Measurements from ENCODE around the gene TCOF1. TPM values are rescaled to one million over a fixed set of nuclear protein-coding genes. Genes with fewer than 3 reads are reported as not detected.

The TCOF1 gene
- total and polyA plus RNA-seq, 2 donors (not counting 1 experiment from before 2014, with no cell fraction given), result 30.9 to 62.4 TPM

DNA sequence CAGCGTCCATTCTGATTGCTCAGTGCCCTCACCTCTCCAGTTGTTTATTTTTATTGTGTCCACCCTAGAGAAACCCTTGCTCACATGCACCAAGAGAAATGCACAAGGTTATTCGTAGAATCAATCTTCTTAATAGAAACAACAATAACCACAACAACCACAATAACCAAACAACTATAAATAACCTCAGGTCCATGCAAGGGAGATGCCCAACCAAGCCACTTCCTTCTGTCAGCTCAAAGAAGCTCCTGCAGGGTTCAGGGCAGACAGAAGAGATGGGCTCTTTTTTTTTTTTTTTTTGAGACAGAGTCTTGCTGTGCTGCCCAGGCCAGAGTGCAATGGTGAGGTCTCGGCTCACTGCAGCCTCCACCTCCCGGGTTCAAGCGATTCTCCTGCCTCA is 14.9 kb upstream of the TCOF1 start:
- no peak overlapping the region for H2AFZ ChIP-seq (ENCODE audit: insufficient read depth, low read depth, low read length, poor library complexity, severe bottlenecking)
- H3K79me2 ChIP-seq (ENCODE audit: control insufficient read depth, insufficient read depth, low read length), result no peaks in the 10 kb centered on the region
- no peaks in the 10 kb centered on the region for H3K4me1 ChIP-seq (ENCODE audit: control insufficient read depth in 2 of 2, insufficient read depth in 2 of 2, low read length in 2 of 2)
- peaks cover 0 to 3% (median 0%) of the 10 kb centered on the region in 3 donors for H3K9me3 ChIP-seq (ENCODE audit: control extremely low read depth in 1 of 3, control insufficient read depth in 2 of 3, insufficient read depth in 1 of 3, low read length in 2 of 3)
- H3K4me2 ChIP-seq (replicated peaks; ENCODE audit: low read depth, low read length, poor library complexity, severe bottlenecking), result no peak overlapping the region
- Mint-ChIP-seq H3K27ac (no peak overlapping the region), H3K4me1 (no peaks in the 10 kb centered on the region), H3K27me3 (no peaks in the 10 kb centered on the region), H3K9me3 (ENCODE audit: insufficient read depth) (no peaks in the 10 kb centered on the region), H3K4me3 (no peak overlapping the region)
- no peak overlapping the region for H3K4me3 ChIP-seq (ENCODE audit: control extremely low read depth in 1 of 5, extremely low read depth in 1 of 5, insufficient read depth in 1 of 5, low read depth in 2 of 5, low read length in 4 of 5)
- TF ChIP-seq, protein P1, sequence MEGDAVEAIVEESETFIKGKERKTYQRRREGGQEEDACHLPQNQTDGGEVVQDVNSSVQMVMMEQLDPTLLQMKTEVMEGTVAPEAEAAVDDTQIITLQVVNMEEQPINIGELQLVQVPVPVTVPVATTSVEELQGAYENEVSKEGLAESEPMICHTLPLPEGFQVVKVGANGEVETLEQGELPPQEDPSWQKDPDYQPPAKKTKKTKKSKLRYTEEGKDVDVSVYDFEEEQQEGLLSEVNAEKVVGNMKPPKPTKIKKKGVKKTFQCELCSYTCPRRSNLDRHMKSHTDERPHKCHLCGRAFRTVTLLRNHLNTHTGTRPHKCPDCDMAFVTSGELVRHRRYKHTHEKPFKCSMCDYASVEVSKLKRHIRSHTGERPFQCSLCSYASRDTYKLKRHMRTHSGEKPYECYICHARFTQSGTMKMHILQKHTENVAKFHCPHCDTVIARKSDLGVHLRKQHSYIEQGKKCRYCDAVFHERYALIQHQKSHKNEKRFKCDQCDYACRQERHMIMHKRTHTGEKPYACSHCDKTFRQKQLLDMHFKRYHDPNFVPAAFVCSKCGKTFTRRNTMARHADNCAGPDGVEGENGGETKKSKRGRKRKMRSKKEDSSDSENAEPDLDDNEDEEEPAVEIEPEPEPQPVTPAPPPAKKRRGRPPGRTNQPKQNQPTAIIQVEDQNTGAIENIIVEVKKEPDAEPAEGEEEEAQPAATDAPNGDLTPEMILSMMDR (IDR thresholded peaks at IDR 0.05), result no peak
- TF ChIP-seq EZH2 (IDR thresholded peaks at IDR 0.05; ENCODE audit: borderline replicate concordance, insufficient read depth, low read depth, low read length, poor library complexity, severe bottlenecking), result no peak
- POLR2A ChIA-PET, result no interaction called here
- no peak for DNase-seq
- CTCF ChIA-PET, result interaction anchor here (0.6 kb wide), 1 partner anchor 8 kb away, joined by 4 read pairs; no protein-coding TSS in a partner anchor
- H3K9ac ChIP-seq (ENCODE audit: low read length), result no peak overlapping the region
- H4K20me1 ChIP-seq (ENCODE audit: control insufficient read depth, insufficient read depth, low read length, poor library complexity, severe bottlenecking), result no peaks in the 10 kb centered on the region
- no peak for ATAC-seq (ENCODE audit: low read depth)
- H3K27ac ChIP-seq (ENCODE audit: low read length in 2 of 2), result no peak overlapping the region
- WGBS (ENCODE audit: insufficient coverage), result 74% methylated on average over 5 of the region's 5 CpGs
- no peaks in the 10 kb centered on the region for H3K27me3 ChIP-seq (replicated peaks in 1 of 4; ENCODE audit: control extremely low read depth in 1 of 4, control insufficient read depth in 3 of 4, insufficient read depth in 4 of 4, low read length in 3 of 4)
- no peaks in the 10 kb centered on the region for H3K36me3 ChIP-seq (replicated peaks in 1 of 2; ENCODE audit: control extremely low read depth in 1 of 2, control insufficient read depth in 1 of 2, extremely low read depth in 1 of 2, insufficient read depth in 2 of 2, low read length in 1 of 2)
- intact Hi-C loops (cut with micrococcal nuclease), result no loop called here

DNA sequence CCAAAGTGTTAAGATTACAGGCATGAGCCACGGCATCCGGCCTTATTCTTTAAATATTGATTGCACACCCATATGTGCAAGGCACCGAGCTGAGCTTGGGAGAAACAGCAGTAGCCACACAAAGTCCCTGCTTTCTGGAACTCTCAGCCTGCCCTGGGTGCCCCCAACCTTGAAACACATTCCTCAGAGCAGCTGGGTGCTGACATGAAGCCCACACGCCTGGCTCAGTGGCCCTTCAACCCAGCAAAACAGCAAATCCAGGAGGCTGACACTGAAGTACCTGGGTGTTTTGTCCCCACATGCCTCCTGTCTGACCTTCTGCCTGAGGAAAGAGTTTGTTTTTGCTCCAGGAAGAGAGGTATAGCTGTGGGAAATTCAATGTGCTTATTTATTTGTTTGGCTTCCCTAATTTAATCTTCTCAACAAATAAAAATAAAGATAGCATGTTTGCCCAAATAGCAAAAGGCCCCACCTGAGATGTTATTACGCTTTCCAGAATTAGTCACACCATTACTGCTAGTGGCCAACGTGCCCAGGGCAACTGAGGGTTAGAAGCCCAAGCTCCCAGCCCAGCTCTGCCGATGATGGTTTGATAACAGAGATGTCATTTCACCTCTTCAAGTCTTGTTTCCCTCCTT is 13.4 kb upstream of the TCOF1 start:
- Histone ChIP-seq H3K9ac (ENCODE audit: low read length) (no peak overlapping the region), H3K36me3 (replicated peaks in 1 of 2; ENCODE audit: control extremely low read depth in 1 of 2, control insufficient read depth in 1 of 2, extremely low read depth in 1 of 2, insufficient read depth in 2 of 2, low read length in 1 of 2) (no peaks in the 10 kb centered on the region), H3K27me3 (replicated peaks in 1 of 4; ENCODE audit: control extremely low read depth in 1 of 4, control insufficient read depth in 3 of 4, insufficient read depth in 4 of 4, low read length in 3 of 4) (no peaks in the 10 kb centered on the region), H4K20me1 (ENCODE audit: control insufficient read depth, insufficient read depth, low read length, poor library complexity, severe bottlenecking) (no peaks in the 10 kb centered on the region), H3K4me1 (ENCODE audit: control insufficient read depth in 2 of 2, insufficient read depth in 2 of 2, low read length in 2 of 2) (no peaks in the 10 kb centered on the region), H3K9me3 (ENCODE audit: control extremely low read depth in 1 of 3, control insufficient read depth in 2 of 3, insufficient read depth in 1 of 3, low read length in 2 of 3) (no peaks in the 10 kb centered on the region), H3K27ac (ENCODE audit: low read length in 2 of 2) (no peak overlapping the region), H3K4me3 (ENCODE audit: control extremely low read depth in 1 of 5, extremely low read depth in 1 of 5, insufficient read depth in 1 of 5, low read depth in 2 of 5, low read length in 4 of 5) (no peak overlapping the region), H2AFZ (ENCODE audit: insufficient read depth, low read depth, low read length, poor library complexity, severe bottlenecking) (no peak overlapping the region), H3K79me2 (ENCODE audit: control insufficient read depth, insufficient read depth, low read length) (no peaks in the 10 kb centered on the region), H3K4me2 (replicated peaks; ENCODE audit: low read depth, low read length, poor library complexity, severe bottlenecking) (no peak overlapping the region)
- intact Hi-C loops (cut with micrococcal nuclease), result no loop called here
- Mint-ChIP-seq H3K27ac (no peak overlapping the region), H3K9me3 (ENCODE audit: insufficient read depth) (no peaks in the 10 kb centered on the region), H3K4me3 (no peak overlapping the region), H3K27me3 (no peaks in the 10 kb centered on the region), H3K4me1 (no peaks in the 10 kb centered on the region)
- TF ChIP-seq, protein P1 (IDR thresholded peaks at IDR 0.05), result no peak
- no peak for TF ChIP-seq EZH2 (IDR thresholded peaks at IDR 0.05; ENCODE audit: borderline replicate concordance, insufficient read depth, low read depth, low read length, poor library complexity, severe bottlenecking)
- ATAC-seq (ENCODE audit: low read depth) (no peak), DNase-seq (no peak)
- ChIA-PET POLR2A (no interaction called here), CTCF (no interaction called here)
- WGBS (ENCODE audit: insufficient coverage), result 100% methylated on average over 5 of the region's 7 CpGs
